GM12873 (cell line): Measurements from ENCODE around the gene CAMK2D.

ENCODE experiments used
- CTCF ChIP-seq: IDR thresholded peaks from 2 replicates; pipeline ENCODE4 v1.5.1; 2012; ENCODE audit warnings: low read depth, mild to moderate bottlenecking, moderate library complexity, low read length, control low read depth; ENCODE audit not compliant: insufficient read depth; ENCODE audit errors: missing control alignments

CAMK2D gene

DNA sequence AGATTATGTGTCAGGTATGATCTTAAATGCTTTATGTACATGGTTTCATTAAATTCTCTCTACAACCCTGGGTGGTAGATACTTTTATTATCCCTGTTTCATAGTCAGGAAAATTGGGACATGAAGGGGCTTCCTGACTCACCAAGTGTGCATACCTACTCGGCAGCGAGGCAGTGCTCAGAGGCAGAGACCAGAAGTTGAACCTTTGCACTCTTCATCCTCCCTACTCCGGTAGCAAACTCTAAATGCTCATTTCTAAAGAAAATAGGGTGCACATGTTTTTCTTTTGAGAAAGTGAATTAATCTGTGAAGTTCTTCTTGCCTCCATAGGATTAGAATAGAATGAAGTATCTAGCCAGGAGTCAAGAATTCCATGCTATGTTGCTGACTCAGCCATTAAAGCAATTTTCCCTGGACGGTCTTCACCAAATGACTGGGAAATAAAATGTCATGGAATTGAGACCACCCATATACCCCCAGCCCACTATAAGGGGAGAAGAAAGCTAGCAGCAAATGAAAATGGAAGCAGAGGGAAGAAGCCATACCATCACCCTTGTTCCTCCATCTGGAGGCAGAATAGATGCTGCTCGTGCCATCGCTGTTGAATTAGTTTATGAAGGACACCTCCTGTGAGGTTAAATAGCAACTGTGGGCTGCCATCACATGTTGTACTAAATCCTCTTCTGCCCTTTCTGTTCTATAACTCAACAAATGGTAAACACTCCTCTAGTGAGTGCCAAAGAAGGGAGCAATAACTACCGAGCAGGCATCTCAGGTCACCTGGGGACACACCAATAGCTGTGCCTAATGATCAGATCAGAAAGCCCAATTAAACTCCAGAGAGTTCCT, 355.4 kb downstream of the CAMK2D start:
- TF ChIP-seq CTCF: no peak

DNA sequence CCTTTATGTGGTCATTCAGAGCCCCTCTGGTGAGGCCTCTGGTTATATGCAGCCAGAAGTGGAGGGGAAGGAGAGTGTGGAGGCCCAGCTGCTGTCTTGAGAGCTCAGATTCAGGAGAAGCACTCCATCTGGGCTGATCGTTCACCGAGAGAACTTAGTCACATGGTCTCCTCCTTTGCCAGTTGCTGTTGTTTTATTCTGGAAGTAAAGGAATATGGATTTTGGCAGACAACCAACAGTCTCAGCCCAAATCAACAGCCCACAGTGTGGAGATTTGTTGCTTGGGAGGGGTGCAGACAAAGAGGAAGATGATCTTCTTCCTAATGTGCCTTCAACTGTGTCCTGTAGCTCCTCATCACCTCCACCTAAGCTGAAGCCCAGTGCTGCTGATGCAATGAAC, 356.7 kb downstream of the CAMK2D start:
- TF ChIP-seq CTCF: no peak

GRCh38 chr4:113404167-113404571, 357.4 kb downstream of the CAMK2D start:
- TF ChIP-seq CTCF: no peak
